Activated CD4-positive, alpha-beta T cell treated with anti-CD3 and anti-CD28 coated beads, Interleukin-2, amount 10 ng/mL, durations not matched to agents 24 days and 14 days (primary cell): ENCODE measurements around the gene ANKRD23. TPM values are rescaled to one million over a fixed set of nuclear protein-coding genes. Genes with fewer than 3 reads are reported as not detected.

ENCODE experiments used
- DNase-seq: peaks from one replicate; pipeline ENCODE4 v3.0.0; 2022
- H3K27ac Mint-ChIP-seq: one replicate; pipeline ENCODE4 v1.8.0; 2022; ENCODE audit warnings: mild to moderate bottlenecking, mixed read lengths
- H3K27me3 Mint-ChIP-seq: one replicate; pipeline ENCODE4 v1.8.0; 2022; ENCODE audit warnings: mixed read lengths
- H3K36me3 Mint-ChIP-seq: one replicate; pipeline ENCODE4 v1.8.0; 2022; ENCODE audit warnings: low read depth, mild to moderate bottlenecking, mixed read lengths
- H3K4me1 Mint-ChIP-seq: one replicate; pipeline ENCODE4 v1.8.0; 2021; ENCODE audit warnings: mixed read lengths
- H3K4me3 Mint-ChIP-seq: one replicate; pipeline ENCODE4 v1.8.0; 2022; ENCODE audit warnings: mild to moderate bottlenecking, moderate library complexity, mixed read lengths
- H3K9me3 Mint-ChIP-seq: one replicate; pipeline ENCODE4 v1.8.0; 2021; ENCODE audit warnings: mixed read lengths
- intact Hi-C: fragments of 100-400 bp; cut with micrococcal nuclease; formaldehyde crosslinking; loops from one replicate; pipeline ENCODE4 v1.15.1; 2023
- total RNA-seq: library from RNA; stranded (reverse); gene quantifications from 2 replicates; pipeline ENCODE4 v1.2.3, GENCODE V29; 2022

ANKRD23 gene
- total RNA-seq, 1 donor from 2014 or later: 6.7 TPM

GRCh38 chr2:96842600-96842999, 1.2 kb downstream of the ANKRD23 start:
- Mint-ChIP-seq H3K36me3 (peaks cover 24% of the 10 kb centered on the region), H3K4me1 (peaks cover 13% of the 10 kb centered on the region), H3K4me3 (no peak overlapping the region), H3K27ac (no peak overlapping the region), H3K9me3 (no peaks in the 10 kb centered on the region), H3K27me3 (no peaks in the 10 kb centered on the region)
- intact Hi-C loops: no loop called here
- DNase-seq: no peak

DNA sequence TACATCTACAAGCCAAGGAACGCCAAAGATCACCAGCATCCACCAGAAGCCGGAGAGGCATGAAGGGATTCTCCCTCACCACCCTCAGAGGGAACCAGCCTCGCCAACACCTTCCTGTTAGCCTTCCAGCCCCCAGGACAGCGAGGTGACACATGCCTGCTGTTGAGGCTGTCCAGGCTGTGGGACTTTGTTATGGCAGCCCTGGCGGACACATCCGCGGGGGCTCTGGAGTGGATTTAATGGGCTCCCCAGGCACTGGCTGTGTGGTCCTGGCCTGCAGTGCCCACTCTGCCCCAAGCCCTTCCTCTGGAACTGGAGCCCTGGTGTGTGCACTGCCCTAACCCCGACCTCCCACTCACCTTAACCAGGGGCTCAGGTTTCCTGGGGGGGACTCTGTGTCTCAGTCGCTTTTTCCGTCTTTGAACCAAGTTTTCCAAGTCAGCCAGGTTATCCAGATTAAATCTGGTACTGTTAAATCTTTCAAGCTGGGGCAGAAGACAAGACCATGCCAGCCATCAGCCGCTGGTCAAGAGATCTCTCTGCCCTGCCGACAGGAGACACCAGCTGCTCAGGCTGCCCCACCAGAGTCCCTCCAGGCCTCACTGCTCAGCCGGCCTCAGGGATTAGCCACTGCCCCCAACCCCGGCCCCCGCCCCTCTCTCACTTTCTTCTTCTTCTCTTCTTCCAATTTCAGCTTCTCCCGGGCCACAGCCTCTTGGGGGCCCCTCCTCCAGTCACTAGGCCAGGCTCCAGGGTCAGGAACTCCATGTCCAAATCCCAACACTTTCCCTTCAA, 1.9 kb downstream of the ANKRD23 start:
- Mint-ChIP-seq H3K4me1 (peaks cover 13% of the 10 kb centered on the region), H3K27ac (peak overlapping the region; percentile 58), H3K36me3 (peaks cover 23% of the 10 kb centered on the region), H3K4me3 (no peak overlapping the region), H3K27me3 (no peaks in the 10 kb centered on the region), H3K9me3 (no peaks in the 10 kb centered on the region)
- intact Hi-C loops: no loop called here
- DNase-seq: no peak

- Mint-ChIP-seq H3K27ac (peak overlapping the region; percentile 29), H3K27me3 (no peaks in the 10 kb centered on the region), H3K9me3 (no peaks in the 10 kb centered on the region), H3K4me3 (no peak overlapping the region), H3K4me1 (peaks cover 13% of the 10 kb centered on the region), H3K36me3 (peaks cover 27% of the 10 kb centered on the region)
- intact Hi-C loops: no loop called here
- DNase-seq: peak; percentile 57
Observed at GRCh38 chr2:96839875-96840850, 3.7 kb downstream of the ANKRD23 start.

GRCh38 chr2:96839293-96839874, 4.4 kb downstream of the ANKRD23 start:
- peaks cover 13% of the 10 kb centered on the region for H3K4me1 Mint-ChIP-seq
- DNase-seq: peak; percentile 94
- no peaks in the 10 kb centered on the region for H3K27me3 Mint-ChIP-seq
- H3K27ac Mint-ChIP-seq: peak overlapping the region; percentile 72
- intact Hi-C loops: no loop called here
- H3K36me3 Mint-ChIP-seq: peaks cover 32% of the 10 kb centered on the region
- no peaks in the 10 kb centered on the region for H3K9me3 Mint-ChIP-seq
- peak overlapping the region; percentile 62 for H3K4me3 Mint-ChIP-seq

DNA sequence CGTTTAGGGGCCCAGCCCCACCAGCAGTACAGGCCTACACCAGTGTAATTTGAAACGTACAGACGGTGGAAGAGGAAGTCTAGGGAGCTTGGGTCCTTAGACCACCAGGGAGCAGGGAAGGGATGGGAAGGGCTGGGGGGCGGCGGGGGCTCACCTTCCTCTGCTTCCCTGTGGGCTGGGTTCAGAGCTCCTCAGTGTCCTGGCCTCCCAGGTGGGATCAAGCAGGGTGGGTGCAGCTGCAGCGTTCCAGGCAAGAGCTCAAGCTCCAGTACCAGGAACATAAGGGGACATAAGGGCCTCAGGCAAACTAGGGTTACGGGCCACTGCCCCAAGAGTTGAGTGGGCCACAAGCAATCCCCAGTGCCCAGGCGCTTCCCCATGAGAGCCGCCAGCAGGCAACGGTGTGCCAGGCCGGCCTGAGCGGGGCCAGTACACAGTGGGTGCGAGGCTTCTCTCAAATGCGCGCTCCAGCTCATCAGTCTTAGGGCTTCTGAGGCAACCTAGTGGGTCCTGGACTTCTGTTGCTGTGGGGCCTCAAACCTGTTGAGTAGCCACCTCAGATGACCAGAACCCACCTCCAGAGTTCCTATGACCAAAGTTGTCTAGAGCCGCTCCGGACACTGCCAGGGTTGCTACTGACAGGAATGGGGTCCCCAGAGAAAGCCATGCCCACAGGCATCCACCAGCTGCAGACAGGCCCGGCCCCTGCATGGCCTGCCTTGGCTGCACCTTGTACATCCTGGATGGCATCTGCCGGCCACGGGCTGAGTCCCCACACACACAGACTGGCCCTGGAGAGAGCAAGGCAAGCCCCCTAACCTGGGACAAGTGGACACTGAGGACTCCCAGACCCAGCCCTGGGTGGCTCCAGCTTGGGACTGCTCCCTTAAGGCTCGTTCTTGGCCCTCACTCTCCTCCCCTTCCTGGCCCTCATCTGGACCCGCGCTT, 5.2 kb downstream of the ANKRD23 start:
- no peaks in the 10 kb centered on the region for H3K9me3 Mint-ChIP-seq
- intact Hi-C loops: no loop called here
- no peaks in the 10 kb centered on the region for H3K27me3 Mint-ChIP-seq
- H3K36me3 Mint-ChIP-seq: peaks cover 35% of the 10 kb centered on the region
- peaks cover 12% of the 10 kb centered on the region for H3K4me1 Mint-ChIP-seq
- no peak for DNase-seq
- peak overlapping the region; percentile 62 for H3K4me3 Mint-ChIP-seq
- peak overlapping the region; percentile 72 for H3K27ac Mint-ChIP-seq

GRCh38 chr2:96837575-96837974, 6.2 kb downstream of the ANKRD23 start:
- Mint-ChIP-seq H3K4me1 (peaks cover 8% of the 10 kb centered on the region), H3K36me3 (peaks cover 39% of the 10 kb centered on the region), H3K9me3 (no peaks in the 10 kb centered on the region), H3K4me3 (no peak overlapping the region), H3K27me3 (no peaks in the 10 kb centered on the region), H3K27ac (no peak overlapping the region)
- DNase-seq: peak; percentile 53
- intact Hi-C loops: no loop called here

DNA sequence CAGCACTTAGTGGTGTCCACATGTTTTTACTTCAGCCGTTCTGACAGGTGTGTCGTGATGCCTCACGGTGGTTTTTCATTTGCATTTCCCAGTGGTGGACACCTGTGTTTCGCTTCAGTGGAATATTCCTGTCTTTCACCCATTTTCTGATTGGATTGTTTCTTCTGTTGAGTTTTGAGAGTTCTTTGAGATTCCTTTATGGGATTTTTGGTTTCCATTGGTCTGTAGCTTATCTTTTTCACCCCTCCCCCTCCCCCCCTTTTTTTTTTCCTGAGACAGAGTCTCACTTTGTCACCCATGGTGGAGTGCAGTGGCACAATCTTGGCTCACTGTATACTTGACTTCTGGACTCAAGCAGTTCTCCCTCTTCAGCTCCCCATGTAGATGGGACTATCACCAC, 8.0 kb downstream of the ANKRD23 start:
- no peaks in the 10 kb centered on the region for H3K9me3 Mint-ChIP-seq
- H3K27me3 Mint-ChIP-seq: no peaks in the 10 kb centered on the region
- H3K27ac Mint-ChIP-seq: no peak overlapping the region
- no peak for DNase-seq
- H3K36me3 Mint-ChIP-seq: peaks cover 41% of the 10 kb centered on the region
- intact Hi-C loops: no loop called here
- peaks cover 6% of the 10 kb centered on the region for H3K4me1 Mint-ChIP-seq
- H3K4me3 Mint-ChIP-seq: no peak overlapping the region

- no peak overlapping the region for H3K27ac Mint-ChIP-seq
- H3K27me3 Mint-ChIP-seq: no peaks in the 10 kb centered on the region
Observed at GRCh38 chr2:96832754-96833507, 10.9 kb downstream of the ANKRD23 start.

GRCh38 chr2:96832408-96832753, 11.4 kb downstream of the ANKRD23 start:
- Mint-ChIP-seq H3K9me3 (no peaks in the 10 kb centered on the region), H3K36me3 (peaks cover 59% of the 10 kb centered on the region), H3K4me3 (no peak overlapping the region), H3K27me3 (no peaks in the 10 kb centered on the region), H3K4me1 (peaks cover 2% of the 10 kb centered on the region), H3K27ac (no peak overlapping the region)
- no peak for DNase-seq
- intact Hi-C loops: no loop called here

More at GRCh38 chr2:96832754-96833507, 10.9 kb downstream of the ANKRD23 start:
- peaks cover 56% of the 10 kb centered on the region for H3K36me3 Mint-ChIP-seq
- DNase-seq: no peak
- peaks cover 2% of the 10 kb centered on the region for H3K4me1 Mint-ChIP-seq
- no peak overlapping the region for H3K4me3 Mint-ChIP-seq
- intact Hi-C loops: no loop called here
- H3K9me3 Mint-ChIP-seq: no peaks in the 10 kb centered on the region

- Mint-ChIP-seq H3K27ac (no peak overlapping the region), H3K36me3 (peaks cover 56% of the 10 kb centered on the region), H3K9me3 (no peaks in the 10 kb centered on the region), H3K27me3 (no peaks in the 10 kb centered on the region), H3K4me1 (peaks cover 2% of the 10 kb centered on the region), H3K4me3 (no peak overlapping the region)
- intact Hi-C loops: no loop called here
- peak; percentile 55 for DNase-seq
Observed at GRCh38 chr2:96831679-96832078, 12.1 kb downstream of the ANKRD23 start.

GRCh38 chr2:96830044-96830562, 13.7 kb downstream of the ANKRD23 start:
- no peak for DNase-seq
- Mint-ChIP-seq H3K9me3 (no peaks in the 10 kb centered on the region), H3K4me3 (no peak overlapping the region), H3K27ac (peak overlapping the region; percentile 43), H3K27me3 (no peaks in the 10 kb centered on the region), H3K4me1 (peaks cover 2% of the 10 kb centered on the region), H3K36me3 (peaks cover 57% of the 10 kb centered on the region)
- intact Hi-C loops: no loop called here

DNA sequence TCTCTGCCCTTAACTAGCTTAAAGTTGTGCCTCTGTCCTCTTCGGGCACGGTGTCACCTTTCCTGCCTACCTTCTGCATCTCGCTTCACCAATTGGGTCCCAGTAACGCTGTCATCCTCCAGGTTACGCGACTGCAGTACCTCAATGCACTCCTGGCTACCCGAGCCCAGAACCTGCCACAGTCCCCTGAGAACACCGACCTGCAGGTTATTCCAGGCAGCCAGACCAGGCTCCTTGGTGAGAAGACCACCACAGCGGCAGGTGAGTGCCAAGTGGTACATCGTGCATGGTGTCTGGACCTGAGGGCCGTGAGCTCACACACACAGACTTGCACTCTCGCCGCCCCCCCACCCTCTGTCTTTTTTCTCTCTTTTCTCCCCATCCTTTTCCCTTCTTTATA, 14.9 kb downstream of the ANKRD23 start:
- Mint-ChIP-seq H3K9me3 (no peaks in the 10 kb centered on the region), H3K27ac (no peak overlapping the region), H3K4me3 (no peak overlapping the region), H3K27me3 (no peaks in the 10 kb centered on the region), H3K36me3 (peaks cover 52% of the 10 kb centered on the region), H3K4me1 (peaks cover 2% of the 10 kb centered on the region)
- intact Hi-C loops: no loop called here
- no peak for DNase-seq
